RWPE1 (cell line): ENCODE results near the gene TRAPPC4.
A peak's percentile ranks its signal among the peaks of the same experiment; 100 is the strongest.

Experiments
- CTCF ChIA-PET: fragments of 350-600 bp; sonication (Branson Sonifier 250); formaldehyde crosslinking; extraction: SDS; loops from one replicate; lab custom pipeline; 2021; lab: Yijun Ruan, JAX
- POLR2A ChIA-PET: fragments of 400-600 bp; formaldehyde crosslinking; extraction: SDS; loops from one replicate; lab custom pipeline; 2020; ENCODE audit warnings: antibody characterized with exemption; ENCODE audit not compliant: low non-redundant PET; lab: Yijun Ruan, JAX
- DNase-seq: peaks from one replicate; pipeline ENCODE4 v3.0.0; 2012; ENCODE audit warnings: low spot score
- H3K27ac ChIP-seq: fragments of 450-650 bp; 2 replicates; pipeline ENCODE4 v1.5.1; 2017
- TF ChIP-seq, protein P1 (sequence below): fragments of 450-650 bp; conservative IDR thresholded peaks from 2 replicates; pipeline ENCODE4 v1.5.1; 2017; ENCODE audit warnings: low read depth, mild to moderate bottlenecking

TRAPPC4 gene

GRCh38 chr11:119042927-119043326 lies 24.4 kb downstream of the TRAPPC4 start:
- ChIA-PET CTCF (interaction anchor here (0.6 kb wide), 2 partner anchors 142 to 624 kb away, joined by 3 to 5 read pairs; partner anchors contain the start of gene NHERF4), POLR2A (no interaction called here)
- TF ChIP-seq, protein P1, sequence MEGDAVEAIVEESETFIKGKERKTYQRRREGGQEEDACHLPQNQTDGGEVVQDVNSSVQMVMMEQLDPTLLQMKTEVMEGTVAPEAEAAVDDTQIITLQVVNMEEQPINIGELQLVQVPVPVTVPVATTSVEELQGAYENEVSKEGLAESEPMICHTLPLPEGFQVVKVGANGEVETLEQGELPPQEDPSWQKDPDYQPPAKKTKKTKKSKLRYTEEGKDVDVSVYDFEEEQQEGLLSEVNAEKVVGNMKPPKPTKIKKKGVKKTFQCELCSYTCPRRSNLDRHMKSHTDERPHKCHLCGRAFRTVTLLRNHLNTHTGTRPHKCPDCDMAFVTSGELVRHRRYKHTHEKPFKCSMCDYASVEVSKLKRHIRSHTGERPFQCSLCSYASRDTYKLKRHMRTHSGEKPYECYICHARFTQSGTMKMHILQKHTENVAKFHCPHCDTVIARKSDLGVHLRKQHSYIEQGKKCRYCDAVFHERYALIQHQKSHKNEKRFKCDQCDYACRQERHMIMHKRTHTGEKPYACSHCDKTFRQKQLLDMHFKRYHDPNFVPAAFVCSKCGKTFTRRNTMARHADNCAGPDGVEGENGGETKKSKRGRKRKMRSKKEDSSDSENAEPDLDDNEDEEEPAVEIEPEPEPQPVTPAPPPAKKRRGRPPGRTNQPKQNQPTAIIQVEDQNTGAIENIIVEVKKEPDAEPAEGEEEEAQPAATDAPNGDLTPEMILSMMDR: no peak
- H3K27ac ChIP-seq: 0 out of 2 replicates have a peak overlapping the region, but pooled peaks have one; percentile 10
- DNase-seq: no peak

- DNase-seq: no peak
- CTCF ChIA-PET: no interaction called here
- POLR2A ChIA-PET: no interaction called here
- TF ChIP-seq, protein P1: no peak
- H3K27ac ChIP-seq: no peak overlapping the region
Observed at GRCh38 chr11:119044708-119045107, 26.1 kb downstream of the TRAPPC4 start.

- ChIA-PET CTCF (no interaction called here), POLR2A (interaction anchor here (0.6 kb wide), 1 partner anchor 331 kb away, joined by 3 read pairs; no protein-coding TSS in a partner anchor)
- no peak overlapping the region; the same call in 1 of the 2 replicates for H3K27ac ChIP-seq
- TF ChIP-seq, protein P1: no peak
- no peak for DNase-seq
Observed at GRCh38 chr11:119046489-119046888, 27.9 kb downstream of the TRAPPC4 start.

DNA sequence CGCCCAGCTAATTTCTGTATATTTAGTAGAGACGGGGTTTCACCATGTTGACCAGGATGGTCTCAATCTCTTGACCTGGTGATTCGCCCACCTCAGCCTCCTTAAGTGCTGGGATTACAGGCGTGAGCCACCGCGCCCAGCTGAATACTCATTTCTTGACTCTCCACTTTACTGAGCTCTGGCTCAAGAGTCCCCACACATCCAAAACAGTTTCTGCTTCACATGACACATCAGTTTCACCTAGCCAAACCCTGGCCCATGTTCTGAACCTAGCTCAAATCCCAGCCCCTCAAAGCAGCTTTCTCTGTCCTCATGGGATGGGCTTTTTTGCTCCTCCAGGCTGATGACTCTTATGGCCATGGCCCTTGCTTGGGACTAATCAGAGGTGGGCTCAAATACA lies 28.6 kb downstream of the TRAPPC4 start:
- POLR2A ChIA-PET: interaction anchor here (0.7 to 1.3 kb wide), 2 partner anchors 9 to 21 kb away, joined by 3 to 8 read pairs; partner anchors contain the start of genes HYOU1 and VPS11
- CTCF ChIA-PET: interaction anchor here (0.5 to 1.2 kb wide), 3 partner anchors 9 to 389 kb away, joined by 3 to 5 read pairs (median 3); no protein-coding TSS in a partner anchor

DNA sequence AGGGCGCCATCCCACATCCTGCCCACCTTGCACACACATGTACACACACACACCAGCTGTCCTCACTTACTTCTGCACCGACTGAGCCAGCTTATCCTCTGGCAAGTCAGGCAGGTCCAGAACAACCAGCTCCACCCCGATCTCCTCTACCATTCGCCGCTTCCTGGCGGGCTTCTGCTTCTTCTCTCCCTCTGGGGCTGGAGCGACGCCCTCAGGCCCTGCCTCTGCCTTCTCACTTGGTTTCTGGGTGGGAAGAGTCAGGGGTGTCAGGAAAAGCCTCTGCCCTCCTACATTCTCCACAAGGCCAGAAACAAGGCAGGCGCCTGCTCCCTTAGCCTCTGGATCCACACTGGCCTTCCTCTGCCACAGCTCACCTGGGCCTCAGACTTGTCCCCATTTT lies 30.1 kb downstream of the TRAPPC4 start:
- ChIA-PET POLR2A (no interaction called here), CTCF (no interaction called here)
- TF ChIP-seq, protein P1: no peak
- peak overlapping the region; percentile 1; the same call in 1 of the 2 replicates for H3K27ac ChIP-seq
- DNase-seq: no peak

More for the DNA sequence above, 28.6 kb downstream of the TRAPPC4 start:
- no peak overlapping the region for H3K27ac ChIP-seq
- TF ChIP-seq, protein P1: no peak
- no peak for DNase-seq

DNA sequence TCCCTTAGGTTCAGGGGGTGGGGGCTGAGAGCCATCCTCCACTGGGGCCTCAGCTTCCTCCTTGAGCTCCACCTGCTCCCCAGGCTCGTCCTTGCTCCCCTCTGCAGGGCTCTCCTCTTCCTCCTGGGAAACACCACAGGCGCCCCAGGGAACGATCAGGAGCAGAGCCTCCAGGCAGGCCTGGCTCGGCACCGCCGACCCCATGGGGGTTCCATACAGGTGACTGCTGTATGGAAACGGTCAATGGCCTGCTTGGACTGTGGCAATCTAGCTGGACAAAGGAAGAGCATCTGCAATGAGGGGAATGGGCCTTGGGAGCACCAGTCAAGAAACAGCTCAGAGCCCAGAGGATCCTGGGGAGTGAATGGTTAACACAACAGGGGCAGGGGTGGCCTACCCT lies 30.5 kb downstream of the TRAPPC4 start:
- ChIA-PET CTCF (no interaction called here), POLR2A (no interaction called here)
- H3K27ac ChIP-seq: no peak overlapping the region
- TF ChIP-seq, protein P1: no peak
- no peak for DNase-seq
